ENCODE data around the gene ULBP3.

- TF ChIP-seq POLR2A (IDR thresholded peaks at IDR 0.05) (no peak), CTCF (IDR thresholded peaks at IDR 0.05) (no peak)
These were observed 49.7 kb upstream of the ULBP3 start for GRCh38 chr6:150118627-150119026.

All from Peyer's patch (tissue), 4 donors.